Hippocampal formation (tissue), 2 donors: ENCODE measurements around the gene BPI.
"Not testable (repeated sequence)": the region's sequence is repeated elsewhere in the genome, so short reads cannot be mapped to it uniquely, and the experiment has no call there.

ENCODE experiments used
- DNase-seq, 2 donors: peaks; one replicate each; lab custom pipeline; 2025; lab: John Stamatoyannopoulos, UW

The BPI gene

DNA sequence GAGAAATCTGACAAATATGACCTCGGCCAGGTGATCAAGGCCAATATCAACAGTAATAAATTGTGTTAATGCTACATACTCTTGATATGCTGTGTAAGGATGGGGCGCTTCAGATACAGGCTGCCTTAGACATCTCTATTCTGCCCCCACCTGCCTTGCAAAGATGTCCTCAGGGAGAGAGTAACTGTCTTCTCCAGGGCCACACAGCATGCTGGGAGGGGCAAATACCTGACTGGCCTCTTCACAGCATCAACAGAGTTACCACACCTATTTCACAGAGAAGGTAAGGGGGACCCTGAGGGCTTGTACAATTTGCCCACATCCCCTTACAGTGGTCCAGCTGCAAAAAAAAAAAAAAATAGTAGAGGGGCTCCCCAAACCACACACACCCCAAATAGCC is 26.3 kb upstream of the BPI start:
- no peak for DNase-seq

- peak in 1 of 2 donors; percentile 19 for DNase-seq
Measured at GRCh38 chr20:38278131-38278530, 25.8 kb upstream of the BPI start.

DNA sequence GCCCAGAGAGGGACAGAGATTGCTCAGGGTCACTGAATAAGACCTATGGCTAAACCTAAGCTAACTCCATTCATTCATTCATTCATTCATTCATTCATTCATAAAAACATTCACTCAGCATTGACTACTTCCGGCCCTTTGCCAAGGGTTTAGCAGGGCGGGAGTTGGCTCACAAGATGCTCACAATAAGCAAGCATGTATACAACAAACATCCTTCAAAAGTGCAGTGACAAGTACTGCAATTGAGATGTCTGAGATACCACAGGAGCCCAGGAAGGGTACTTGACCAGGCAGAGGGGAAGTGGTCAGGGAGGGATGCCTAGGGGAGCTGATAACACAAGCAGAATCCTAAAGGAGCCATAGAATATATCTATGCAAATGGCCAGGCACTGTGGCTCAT is 25.2 kb upstream of the BPI start:
- DNase-seq, result no peak

DNA sequence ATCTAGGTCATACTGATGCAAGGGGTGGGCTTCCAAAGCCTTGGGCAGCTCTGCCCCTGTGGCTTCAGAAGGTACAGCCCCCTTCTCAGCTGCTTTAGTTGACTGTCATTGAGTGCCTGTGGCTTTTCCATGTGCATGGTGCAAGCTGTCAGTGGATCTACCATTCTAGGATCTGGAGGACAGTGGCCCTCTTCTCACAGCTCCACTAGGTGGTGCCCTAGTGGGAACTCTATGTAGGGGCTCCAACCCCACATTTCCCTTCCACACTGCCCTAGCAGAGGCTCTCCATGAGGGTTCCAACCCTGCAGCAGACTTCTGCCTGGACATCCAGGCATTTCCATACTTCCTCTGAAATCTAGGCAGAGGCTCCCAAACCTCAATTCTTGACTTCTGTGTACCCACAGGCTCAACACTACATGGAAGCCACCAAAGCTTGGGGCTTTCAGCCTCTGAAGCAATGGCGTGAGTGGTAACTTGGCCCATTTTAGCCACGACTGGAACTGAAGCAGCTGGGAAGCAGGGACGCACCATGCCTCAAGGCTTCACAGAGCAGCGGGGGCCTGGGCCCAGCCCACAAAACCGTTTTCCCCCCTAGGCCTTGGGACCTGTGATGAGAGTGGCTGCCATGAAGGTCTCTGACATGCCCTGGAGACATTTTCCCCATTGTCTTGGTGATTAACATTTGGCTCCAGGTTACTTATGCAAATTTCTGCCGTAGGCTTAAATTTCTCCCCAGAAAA is 22.6 kb upstream of the BPI start:
- not testable (repeated sequence) for DNase-seq

DNA sequence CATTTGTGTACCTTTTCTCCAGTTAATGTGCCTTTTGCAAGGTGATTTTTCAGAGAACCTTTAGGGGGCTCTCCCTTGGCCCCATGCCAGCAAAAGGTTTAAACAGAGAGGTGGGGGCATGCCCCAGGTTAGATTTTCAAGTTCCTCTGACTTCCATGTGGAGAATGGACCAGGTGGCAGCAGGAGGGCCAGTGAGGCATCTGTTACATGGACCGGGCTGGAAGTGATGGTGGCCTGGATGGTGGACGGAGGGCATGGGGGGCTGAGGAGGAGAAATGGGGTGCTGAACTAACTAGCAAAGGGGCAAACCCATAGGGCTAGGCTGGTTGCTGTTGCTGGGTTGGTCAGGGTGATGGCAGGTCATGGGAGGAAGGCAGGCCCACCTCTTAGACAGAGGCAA is 20.7 kb upstream of the BPI start:
- DNase-seq, result no peak

- DNase-seq, result not testable (repeated sequence)
Measured at GRCh38 chr20:38284066-38284650, 19.8 kb upstream of the BPI start.

DNA sequence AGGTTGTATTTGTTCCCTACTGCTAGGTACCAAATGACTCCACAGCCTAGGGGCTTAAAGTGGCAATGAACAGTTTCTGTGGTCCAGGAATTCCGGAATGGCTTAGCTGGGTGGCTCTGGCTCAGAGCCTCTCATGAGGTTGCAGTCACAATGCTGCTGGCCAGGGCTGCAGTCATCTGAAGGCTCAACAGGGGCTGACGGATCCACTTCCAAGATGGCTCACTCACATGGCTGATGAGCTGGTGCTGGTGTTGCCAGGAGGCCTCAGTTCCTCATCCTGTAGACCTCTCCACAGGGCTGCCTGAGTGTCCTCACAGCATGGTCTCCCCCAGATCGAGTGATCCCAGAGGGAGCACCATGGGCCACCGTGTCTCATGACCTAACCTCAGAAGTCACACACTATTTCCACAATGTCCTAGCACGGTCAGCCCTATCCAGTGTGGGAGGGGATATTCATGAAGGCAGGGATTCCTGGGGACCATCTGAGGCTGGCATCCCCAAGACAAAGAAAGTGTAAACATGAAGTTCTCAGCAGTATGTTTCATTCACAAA is 19.0 kb upstream of the BPI start:
- DNase-seq, result no peak

GRCh38 chr20:38286586-38287531 is 17.1 kb upstream of the BPI start:
- peak; percentile 82 to 89 for DNase-seq

DNA sequence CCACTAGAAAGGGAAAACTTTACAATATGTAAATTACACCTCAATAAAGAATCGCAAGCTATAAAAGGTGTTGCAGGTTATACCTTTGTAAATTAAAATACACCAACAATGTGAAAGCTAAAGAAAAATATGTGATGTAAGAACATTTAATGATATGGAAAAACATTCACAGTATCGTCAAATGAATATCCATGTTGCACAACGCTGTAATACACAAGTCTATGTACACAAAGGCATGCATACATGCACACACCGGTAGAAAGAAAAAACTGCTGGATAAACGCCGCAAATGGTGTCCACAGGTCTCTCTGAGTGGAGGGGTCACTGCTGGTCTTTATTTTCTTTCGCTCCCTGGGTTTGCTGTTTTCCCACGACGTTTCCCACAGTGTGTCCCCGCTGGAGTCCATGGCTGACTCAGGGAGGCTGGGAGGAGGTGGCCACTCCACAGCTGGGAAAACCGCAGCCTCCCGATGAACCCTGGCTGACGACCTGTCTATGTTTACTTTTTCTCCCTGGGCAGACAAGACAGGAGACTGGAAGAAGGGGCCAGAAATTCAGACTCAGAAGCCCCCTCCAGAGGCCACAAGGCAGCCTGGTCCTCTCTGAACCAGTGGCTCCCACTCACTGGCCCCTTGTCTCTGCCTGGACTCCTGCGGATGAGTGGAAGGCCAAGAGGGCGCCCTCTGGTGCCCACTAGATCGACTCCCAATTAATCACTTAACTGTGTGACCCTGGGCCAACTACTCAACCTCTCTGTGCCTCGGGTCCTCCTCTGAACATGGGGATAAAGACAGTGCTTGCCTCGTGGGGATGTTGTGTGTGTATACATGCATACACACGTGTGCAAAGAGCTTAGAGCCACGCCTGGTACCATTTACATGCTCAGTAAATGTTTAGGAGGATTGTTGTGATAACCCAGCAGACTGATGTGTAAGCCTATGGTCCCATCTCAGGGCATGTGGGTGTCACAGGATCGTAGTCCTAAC is 12.8 kb upstream of the BPI start:
- peak in 1 of 2 donors; percentile 10 for DNase-seq

GRCh38 chr20:38291966-38292365 is 12.0 kb upstream of the BPI start:
- no peak for DNase-seq

DNA sequence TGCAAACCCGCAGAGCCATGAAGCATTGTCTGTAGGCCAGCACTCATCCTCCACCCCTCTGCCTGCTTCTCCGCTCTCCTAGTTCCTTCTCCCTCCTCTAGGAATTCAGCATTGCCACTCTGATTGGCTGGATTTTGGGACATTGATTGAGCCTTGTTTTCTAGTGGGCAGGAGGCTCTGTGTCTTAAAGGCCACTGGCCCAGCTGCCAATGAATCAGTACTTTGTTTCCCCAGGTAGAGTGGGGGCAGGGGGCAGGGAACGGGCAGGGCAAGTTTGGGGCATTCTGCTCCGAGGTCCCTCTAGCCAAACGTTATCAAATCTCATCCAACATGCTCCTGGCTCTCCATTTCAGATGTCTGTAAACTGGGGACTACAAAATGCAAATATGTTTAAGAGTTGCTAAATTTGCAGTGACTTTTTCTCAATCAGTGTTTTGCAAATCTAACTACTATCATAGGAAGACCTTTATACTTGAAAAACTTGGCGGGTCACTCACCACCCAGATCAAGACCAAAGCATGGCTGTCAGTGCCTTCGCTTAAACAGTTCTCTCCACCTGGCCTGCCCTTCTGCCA is 10.4 kb upstream of the BPI start:
- no peak for DNase-seq

GRCh38 chr20:38294076-38294591 is 9.8 kb upstream of the BPI start:
- no peak for DNase-seq

DNA sequence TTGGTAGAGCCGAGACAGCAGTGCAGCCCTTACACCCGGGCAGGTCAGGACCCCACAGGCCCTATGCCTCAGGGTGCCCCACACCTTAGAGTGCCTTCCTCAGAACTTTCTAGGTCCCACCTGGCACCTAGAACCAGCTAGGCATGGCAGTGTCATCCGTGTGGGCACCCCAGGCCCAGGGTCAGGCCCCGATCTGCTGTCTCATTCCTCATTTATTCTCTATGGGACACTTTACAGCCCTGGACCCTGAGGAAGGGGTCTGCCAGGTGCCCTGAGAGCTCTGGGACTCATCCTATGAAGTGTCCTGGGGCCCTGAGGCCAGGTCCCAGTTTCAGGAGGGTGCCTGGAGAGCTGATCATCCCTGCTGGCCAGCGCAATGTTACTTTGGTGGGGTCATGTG is 8.1 kb upstream of the BPI start:
- DNase-seq, result no peak

DNA sequence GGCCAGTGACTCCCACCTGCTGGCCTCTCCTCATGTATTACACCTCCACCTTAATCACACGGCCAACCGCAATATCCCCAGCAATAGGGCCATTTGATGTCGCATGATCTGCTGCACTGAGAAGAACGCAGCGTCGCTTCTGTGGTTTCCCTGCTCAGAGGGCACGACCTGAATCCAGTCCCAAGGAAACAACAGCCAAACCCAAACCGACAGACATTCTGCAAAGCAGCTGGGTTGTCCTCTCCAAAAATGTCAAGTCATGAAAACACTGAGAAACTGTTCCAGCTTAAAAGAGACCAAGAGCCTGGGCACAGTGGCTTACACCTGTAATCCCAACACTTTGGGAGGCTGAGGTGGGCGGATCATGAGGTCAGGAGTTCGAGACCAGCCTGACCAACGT is 7.5 kb upstream of the BPI start:
- no peak for DNase-seq

DNA sequence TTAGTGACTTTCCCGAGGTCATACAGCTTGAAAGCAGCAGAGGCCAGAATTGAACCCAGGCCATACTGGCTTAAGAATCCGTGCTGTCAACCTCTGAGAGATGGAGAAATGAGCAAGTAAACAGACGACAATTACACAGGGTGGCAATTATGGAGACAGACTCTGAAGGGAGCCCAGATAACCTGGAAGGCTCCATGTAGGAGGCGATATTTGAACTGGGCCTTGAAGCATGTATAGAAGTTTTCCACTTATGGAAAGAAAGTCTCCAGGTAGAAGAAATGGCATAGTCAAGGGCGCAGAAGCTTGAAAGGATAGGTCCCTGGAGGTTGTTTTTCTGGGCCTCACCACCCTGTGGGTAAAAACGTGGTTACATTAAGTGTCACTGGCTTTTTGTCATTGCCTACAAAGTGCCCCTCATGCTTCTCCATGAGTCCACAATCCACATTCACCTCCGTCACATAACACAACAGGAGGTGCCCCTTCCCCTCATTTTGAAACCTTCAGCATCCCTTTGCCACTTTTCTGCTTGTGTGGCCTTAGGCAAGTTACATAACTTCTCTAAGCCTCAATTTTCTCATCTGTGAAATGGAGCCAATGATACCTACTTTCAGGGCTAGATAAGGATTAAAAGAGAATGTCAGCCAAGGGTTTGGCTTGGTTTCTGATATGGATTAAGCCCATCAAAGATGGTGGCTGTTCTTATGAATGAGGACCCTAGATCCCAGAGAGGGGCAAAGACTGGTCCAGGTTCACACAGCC is 5.9 kb upstream of the BPI start:
- DNase-seq, result no peak

DNA sequence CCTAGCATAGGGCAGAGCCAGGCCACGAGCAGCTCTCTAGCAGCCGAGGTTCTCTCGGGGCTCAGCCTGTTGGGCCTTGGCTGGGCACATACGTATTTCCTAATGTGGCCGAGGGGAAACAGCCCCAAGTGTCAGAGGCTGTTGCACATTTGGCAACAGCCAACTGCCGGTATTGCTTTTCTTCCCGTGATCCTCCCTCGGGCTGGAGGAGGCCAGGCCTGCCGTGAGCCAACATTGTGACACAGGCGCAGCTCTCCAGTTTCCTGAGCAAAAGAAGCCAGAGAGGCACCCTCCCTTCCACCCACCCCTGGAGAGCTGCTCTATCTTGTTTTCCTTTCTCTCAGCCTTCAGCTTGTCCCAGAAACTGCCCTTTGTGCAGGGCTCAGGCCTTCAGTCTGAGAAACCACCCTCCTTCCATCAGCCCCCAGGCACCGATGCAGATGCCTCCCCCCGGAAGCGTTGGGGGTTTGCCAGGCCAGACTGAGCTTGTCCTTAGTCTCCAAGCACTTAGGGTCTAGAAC is 5.1 kb upstream of the BPI start:
- DNase-seq, result peak; percentile 15 to 33

DNA sequence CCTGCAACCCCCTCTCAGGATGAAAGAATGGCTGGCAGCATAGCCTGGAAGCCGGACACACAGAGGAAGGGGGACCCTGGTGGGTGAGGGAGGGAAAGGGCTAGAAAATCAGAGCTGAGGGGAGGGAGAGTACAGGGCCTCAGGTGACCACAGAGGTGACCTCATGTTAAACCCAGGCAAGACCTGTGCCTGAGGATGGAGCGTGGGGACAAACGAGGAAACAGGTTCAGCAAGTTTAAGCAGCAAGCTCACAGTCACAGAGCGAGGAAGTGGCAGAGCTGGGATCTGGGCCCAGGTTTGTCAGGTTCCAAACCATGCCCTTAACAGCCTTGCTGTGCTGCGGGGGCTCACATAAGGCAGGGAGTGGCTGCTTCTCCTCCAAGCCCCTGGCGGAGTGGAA is 4.0 kb upstream of the BPI start:
- DNase-seq, result no peak

DNA sequence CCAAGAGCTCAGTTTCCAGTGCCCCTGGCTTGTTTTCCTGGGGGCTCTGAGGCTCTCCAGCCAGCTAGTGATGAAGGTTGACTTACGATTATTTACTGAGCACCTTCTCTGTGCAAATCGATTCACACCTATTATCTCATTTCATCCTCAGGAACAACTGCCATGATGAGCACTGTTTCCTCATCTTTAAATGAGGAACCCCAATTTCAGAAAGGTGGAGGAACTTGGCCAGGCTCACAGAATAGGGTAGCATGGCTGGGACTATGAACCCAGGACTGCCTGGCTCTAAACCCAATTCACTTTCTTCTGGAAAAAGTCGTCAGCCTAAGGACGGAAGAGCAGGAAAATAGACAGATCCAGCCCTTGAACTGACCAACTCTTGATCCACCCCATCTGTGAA is 3.5 kb upstream of the BPI start:
- DNase-seq, result no peak

- no peak for DNase-seq
Measured at GRCh38 chr20:38301309-38301708, 2.6 kb upstream of the BPI start.

- DNase-seq, result no peak
Measured at GRCh38 chr20:38302786-38303185, 1.2 kb upstream of the BPI start.
